GM23248 (cell line): ENCODE results near the gene ERVW-1.

Experiments used
- EZH2 ChIP-seq: fragments of 200-600 bp; sonication (generic); IDR thresholded peaks from 2 replicates; pipeline ENCODE4 v1.6.1; 2018; ENCODE audit warnings: antibody characterized with exemption, mild to moderate bottlenecking; ENCODE audit not compliant: insufficient read depth, poor library complexity, severe bottlenecking
- EZH2phosphoT487 ChIP-seq: fragments of 200-600 bp; sonication (generic); IDR thresholded peaks from 2 replicates; pipeline ENCODE4 v1.6.1; 2018; ENCODE audit warnings: antibody characterized with exemption, moderate library complexity, mild to moderate bottlenecking, low read depth; ENCODE audit not compliant: insufficient read depth

DNA sequence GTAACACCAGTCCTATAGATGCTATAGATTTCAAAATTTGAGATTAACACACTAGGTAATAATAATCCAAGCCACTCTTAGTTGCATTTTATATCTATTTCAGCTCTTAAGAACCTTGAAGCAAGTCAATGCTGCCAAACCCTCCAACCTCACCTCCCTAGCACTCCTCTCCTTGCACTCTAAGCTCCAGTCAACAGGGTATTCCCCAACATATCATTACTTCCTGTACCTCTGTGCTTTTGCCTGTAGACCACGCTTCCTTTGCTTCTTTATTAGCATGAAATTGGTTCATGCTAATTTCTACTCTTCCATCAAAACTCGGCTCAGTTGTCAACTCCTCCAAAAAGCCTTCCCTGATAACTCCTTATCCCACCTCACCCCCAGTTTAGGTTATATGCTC lies 26.0 kb upstream of the ERVW-1 start:
- TF ChIP-seq EZH2 (no peak), EZH2phosphoT487 (no peak)
